RWPE2 (cell line): ENCODE data around the gene RPL4.

Source experiments
- ATAC-seq: fragments of 200-7000 bp; cut with Tn5 transposase; 3 replicates; pipeline ENCODE4 v1.9.1; 2021; ENCODE audit warnings: low read depth
- DNase-seq: peaks from one replicate; pipeline ENCODE4 v3.0.0-alpha.2; 2020; ENCODE audit warnings: low spot score
- H3K27ac ChIP-seq: fragments of 450-650 bp; 2 replicates; pipeline ENCODE4 v1.5.1; 2017; ENCODE audit warnings: mild to moderate bottlenecking; ENCODE audit not compliant: poor library complexity, severe bottlenecking
- H3K27me3 ChIP-seq: fragments of 250-450 bp; sonication (Bioruptor Pico); 2 replicates; pipeline ENCODE4 v1.5.1; 2021; ENCODE audit warnings: mild to moderate bottlenecking, moderate library complexity; ENCODE audit not compliant: insufficient read depth, poor library complexity, severe bottlenecking
- H3K36me3 ChIP-seq: fragments of 250-450 bp; sonication (Bioruptor Pico); 2 replicates; pipeline ENCODE4 v1.5.1; 2020; ENCODE audit warnings: low read depth, mild to moderate bottlenecking, moderate library complexity
- H3K4me1 ChIP-seq: fragments of 250-450 bp; sonication (Bioruptor Pico); 2 replicates; pipeline ENCODE4 v1.5.1; 2021; ENCODE audit warnings: mild to moderate bottlenecking, moderate library complexity; ENCODE audit not compliant: insufficient read depth, poor library complexity, severe bottlenecking
- H3K4me3 ChIP-seq: fragments of 250-450 bp; sonication (Bioruptor Pico); 2 replicates; pipeline ENCODE4 v1.5.1; 2021; ENCODE audit warnings: mild to moderate bottlenecking, moderate library complexity; ENCODE audit not compliant: severe bottlenecking
- H3K9me3 ChIP-seq: fragments of 250-450 bp; sonication (Bioruptor Pico); 2 replicates; pipeline ENCODE4 v1.5.1; 2021; ENCODE audit warnings: mild to moderate bottlenecking, moderate library complexity; ENCODE audit not compliant: severe bottlenecking
- CTCF ChIP-seq: fragments of 450-650 bp; IDR thresholded peaks from one replicate; pipeline ENCODE4 v1.5.1; 2017; ENCODE audit warnings: mild to moderate bottlenecking, moderate library complexity; ENCODE audit not compliant: poor library complexity, severe bottlenecking

The RPL4 gene

GRCh38 chr15:66491846-66492245, 12.8 kb downstream of the RPL4 start:
- no peaks in the 10 kb centered on the region for H3K9me3 ChIP-seq
- peaks cover 93% of the 10 kb centered on the region for H3K36me3 ChIP-seq
- no peaks in the 10 kb centered on the region for H3K27me3 ChIP-seq
- DNase-seq = peak; percentile 42
- H3K4me1 ChIP-seq = no peaks in the 10 kb centered on the region
- H3K4me3 ChIP-seq = no peak overlapping the region
- no peak for TF ChIP-seq CTCF
- ATAC-seq = no peak
- no peak overlapping the region for H3K27ac ChIP-seq

- ATAC-seq = no peak
- no peak overlapping the region for H3K27ac ChIP-seq
- H3K36me3 ChIP-seq = peaks cover 100% of the 10 kb centered on the region
- no peak for DNase-seq
- H3K9me3 ChIP-seq = no peaks in the 10 kb centered on the region
- no peak for TF ChIP-seq CTCF
- H3K27me3 ChIP-seq = no peaks in the 10 kb centered on the region
- no peak overlapping the region for H3K4me3 ChIP-seq
- no peaks in the 10 kb centered on the region for H3K4me1 ChIP-seq
Observed at GRCh38 chr15:66489179-66489791, 15.4 kb downstream of the RPL4 start.

GRCh38 chr15:66488525-66488924, 16.1 kb downstream of the RPL4 start:
- no peak for TF ChIP-seq CTCF
- Histone ChIP-seq H3K9me3 (no peaks in the 10 kb centered on the region), H3K27me3 (no peaks in the 10 kb centered on the region), H3K4me3 (no peak overlapping the region), H3K36me3 (peaks cover 98% of the 10 kb centered on the region), H3K27ac (no peak overlapping the region), H3K4me1 (no peaks in the 10 kb centered on the region)
- ATAC-seq (no peak), DNase-seq (no peak)

- DNase-seq = no peak
- no peak for ATAC-seq
- no peaks in the 10 kb centered on the region for H3K9me3 ChIP-seq
- TF ChIP-seq CTCF = no peak
- no peak overlapping the region for H3K4me3 ChIP-seq
- H3K36me3 ChIP-seq = peaks cover 98% of the 10 kb centered on the region
- no peaks in the 10 kb centered on the region for H3K4me1 ChIP-seq
- H3K27ac ChIP-seq = no peak overlapping the region
- H3K27me3 ChIP-seq = no peaks in the 10 kb centered on the region
Observed at GRCh38 chr15:66486887-66487286, 17.8 kb downstream of the RPL4 start.

GRCh38 chr15:66484539-66485112, 20.0 kb downstream of the RPL4 start:
- Histone ChIP-seq H3K9me3 (no peaks in the 10 kb centered on the region), H3K4me1 (peaks cover 18% of the 10 kb centered on the region), H3K27me3 (no peaks in the 10 kb centered on the region), H3K27ac (no peak overlapping the region), H3K36me3 (peaks cover 90% of the 10 kb centered on the region), H3K4me3 (no peak overlapping the region)
- DNase-seq (peak; percentile 35), ATAC-seq (no peak)
- TF ChIP-seq CTCF = no peak
